GM21529 (cell line): Measurements from ENCODE around the gene PTS.
A peak's percentile ranks its signal among the peaks of the same experiment; 100 is the strongest.
"Not testable (repeated sequence)": the region's sequence is repeated elsewhere in the genome, so short reads cannot be mapped to it uniquely, and the experiment has no call there.

Experiments used
- ATAC-seq: cut with Tn5 transposase; IDR thresholded peaks from one replicate; pipeline ENCODE4 v1.9.1; 2021; ENCODE audit not compliant: unreplicated experiment

PTS gene

DNA sequence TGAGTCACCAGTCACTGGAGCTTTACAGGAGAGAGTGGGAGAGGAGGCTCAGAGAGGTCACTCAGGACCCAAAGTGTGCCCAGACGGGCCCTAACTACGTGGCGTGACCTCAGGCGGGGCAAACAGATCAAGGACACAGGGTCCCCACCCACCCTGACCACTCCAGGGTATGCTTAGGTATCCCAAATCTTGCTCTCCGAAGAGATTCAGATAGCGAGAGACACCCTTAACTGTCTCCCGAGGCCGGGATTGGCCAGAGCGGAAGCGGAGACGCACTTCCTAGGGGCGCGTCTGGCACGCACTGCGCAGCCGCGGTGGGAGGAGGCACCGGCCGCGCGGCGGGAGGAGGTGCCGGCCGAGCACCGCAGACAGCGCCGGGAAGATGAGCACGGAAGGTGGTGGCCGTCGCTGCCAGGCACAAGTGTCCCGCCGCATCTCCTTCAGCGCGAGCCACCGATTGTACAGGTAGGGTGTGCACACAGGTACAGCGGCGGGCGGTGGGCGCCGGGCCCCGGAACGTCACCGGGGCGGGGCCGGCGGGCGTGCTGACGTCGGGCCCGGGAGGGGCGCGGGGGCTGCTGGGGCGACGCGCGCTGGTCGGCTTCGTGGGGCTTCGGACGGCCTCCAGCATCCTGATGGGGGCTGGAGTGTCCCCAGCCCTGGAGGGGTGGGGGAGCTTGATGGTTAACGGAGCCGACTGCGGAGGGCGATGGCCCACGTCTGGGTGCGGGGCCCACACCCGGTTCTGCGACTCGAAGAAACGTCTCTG, at the start of gene PTS:
Gene PTS (plus strand): TSS at position 367 of the 769 bp plus-strand sequence. CDS start 16 bp downstream, at position 383.
- ATAC-seq: peak; percentile 95

DNA sequence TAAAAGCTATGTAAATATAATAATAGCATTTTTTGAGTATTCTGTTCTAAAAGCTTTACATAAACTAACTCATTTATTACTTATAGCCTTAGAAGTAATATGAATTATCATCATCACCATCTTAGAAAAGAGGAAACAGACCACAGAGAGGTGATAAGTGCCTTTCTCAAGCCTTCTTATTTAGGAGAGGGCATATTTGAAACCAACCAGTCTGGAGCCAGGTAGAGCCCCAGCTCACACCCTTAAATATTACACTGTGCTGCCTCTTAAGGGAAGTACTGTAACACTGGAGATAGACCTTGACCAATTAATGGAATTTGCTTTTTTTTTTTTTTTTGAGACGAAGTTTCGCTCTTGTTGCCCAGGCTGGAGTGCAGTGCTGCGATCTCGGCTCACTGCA, 48.6 kb upstream of the PTS start:
- no peak for ATAC-seq

DNA sequence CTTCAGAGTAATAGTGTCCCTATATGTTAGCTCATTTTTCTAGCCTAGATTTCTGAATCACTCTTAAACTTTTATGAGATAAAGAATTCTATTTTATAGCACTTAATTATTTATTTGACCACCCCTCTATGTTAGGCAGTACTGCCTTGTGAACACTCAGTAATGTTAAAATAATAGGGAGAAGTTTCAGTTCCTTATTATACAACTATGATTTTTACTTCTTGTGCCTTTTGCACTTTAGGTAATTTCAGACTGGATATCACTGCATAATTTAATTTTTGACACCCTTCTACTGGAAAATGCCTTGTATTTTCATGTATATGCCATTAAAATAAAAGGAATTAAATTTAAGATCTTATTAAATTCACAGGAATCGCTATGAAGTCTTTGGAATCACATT, 47.8 kb upstream of the PTS start:
- no peak for ATAC-seq

DNA sequence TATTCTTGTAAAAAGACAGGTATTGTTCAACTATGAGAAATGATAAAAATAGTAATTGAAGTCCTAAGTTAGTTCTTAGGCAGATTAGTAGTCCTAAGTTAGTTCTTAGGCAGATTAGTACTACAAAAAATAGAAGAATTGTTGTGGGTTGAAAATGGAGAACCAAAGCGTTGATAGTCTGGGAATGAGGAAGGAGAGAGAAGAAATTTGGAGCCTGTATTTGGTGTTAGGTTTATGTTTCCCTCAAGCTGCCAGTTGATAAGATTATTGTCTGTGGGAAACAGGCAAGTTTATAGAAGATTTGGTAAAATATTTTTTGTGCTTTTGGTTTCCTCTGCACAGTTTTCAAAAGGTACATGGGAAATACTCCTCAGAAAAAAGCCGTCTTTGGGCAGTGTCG, 47.3 kb upstream of the PTS start:
- no peak for ATAC-seq

DNA sequence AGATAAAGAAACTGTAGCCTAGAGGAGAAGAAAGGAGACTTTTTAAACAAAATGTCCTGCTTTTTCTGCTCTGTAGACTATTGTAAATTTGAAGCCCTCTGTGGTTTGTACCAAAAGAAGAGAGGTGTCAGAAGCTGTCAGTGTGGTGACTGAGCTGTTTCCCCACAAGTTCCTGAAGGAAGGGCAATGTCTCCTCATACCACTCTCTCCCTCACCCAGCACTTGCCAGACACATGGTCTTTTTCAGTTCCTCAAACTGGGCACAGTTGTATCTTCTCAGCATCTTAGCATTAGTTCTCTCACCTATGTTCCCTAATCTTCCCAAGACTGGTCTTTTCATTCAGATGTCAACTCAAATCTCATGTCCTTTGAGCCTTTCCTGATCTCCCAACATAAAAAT, 46.6 kb upstream of the PTS start:
- ATAC-seq: peak; percentile 67

DNA sequence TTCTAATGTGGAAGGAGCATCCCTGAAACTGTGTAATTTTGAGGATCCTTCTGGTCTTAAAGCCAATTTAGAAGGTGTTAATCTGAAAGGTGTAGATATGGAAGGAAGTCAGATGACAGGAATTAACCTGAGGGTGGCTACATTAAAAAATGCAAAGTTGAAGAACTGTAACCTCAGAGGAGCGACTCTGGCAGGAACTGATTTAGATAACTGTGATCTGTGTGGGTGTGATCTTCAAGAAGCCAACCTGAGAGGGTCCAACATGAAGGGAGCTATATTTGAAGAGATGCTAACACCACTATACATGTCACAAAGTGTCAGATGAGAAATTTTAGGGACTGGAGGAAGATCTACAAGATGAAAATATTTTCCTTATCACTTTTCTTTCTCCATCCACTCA, 43.4 kb upstream of the PTS start:
- no peak for ATAC-seq

DNA sequence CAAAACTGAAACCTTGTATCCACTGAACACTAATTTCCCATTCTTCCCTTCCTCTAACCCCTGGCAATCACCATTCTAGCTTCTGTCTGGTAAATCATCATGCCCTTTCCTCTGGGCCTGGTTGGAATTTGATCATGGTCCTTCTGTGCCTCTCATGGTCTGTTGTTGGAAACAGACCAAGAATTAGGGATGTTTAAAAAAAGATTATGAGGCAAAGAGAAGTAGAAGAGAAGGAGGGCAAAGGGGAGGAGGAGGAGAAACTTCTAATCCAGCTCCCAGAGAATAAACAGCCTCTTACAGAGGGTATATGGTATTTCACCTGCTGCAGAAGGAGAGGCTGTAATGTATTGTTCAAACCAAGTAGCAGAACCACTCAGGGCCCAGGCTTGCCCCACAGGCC, 40.3 kb upstream of the PTS start:
- no peak for ATAC-seq

DNA sequence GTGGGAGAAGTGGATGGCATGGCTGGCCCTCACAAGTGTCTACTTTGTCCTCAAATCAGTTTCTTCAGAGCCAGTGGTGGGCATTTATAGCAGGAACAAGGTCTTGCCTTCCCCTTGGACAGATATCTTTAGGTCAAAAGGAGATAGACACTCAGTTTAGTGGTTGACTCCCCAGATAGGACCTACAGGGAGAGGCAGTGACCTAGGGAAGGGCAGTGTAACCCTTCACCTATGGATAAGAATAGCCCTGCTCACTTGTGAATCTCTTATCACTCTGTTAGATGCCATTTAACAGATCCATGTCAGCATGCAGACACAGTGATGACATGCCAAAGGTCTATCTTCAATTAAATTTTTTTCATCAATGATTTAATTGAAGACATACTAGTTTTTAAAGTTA, 39.9 kb upstream of the PTS start:
- no peak for ATAC-seq

DNA sequence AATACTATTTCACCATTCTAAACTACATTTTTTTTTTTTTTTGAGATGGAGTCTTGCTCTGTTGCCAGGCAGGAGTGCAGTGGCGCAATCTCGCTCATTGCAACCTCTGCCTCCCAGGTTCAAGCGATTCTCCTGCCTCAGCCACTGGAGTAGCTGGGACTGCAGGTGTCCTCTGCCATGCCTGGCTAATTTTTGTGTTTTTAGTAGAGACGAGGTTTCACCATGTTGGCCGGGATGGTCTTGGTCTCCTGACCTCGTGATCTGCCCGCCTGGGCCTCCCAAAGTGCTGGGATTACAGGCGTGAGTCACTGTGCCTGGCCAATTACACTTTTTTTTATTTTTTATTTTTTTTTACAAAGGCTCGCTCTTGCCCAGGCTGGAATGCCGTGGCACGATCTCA, 31.1 kb upstream of the PTS start:
- ATAC-seq: not testable (repeated sequence)

DNA sequence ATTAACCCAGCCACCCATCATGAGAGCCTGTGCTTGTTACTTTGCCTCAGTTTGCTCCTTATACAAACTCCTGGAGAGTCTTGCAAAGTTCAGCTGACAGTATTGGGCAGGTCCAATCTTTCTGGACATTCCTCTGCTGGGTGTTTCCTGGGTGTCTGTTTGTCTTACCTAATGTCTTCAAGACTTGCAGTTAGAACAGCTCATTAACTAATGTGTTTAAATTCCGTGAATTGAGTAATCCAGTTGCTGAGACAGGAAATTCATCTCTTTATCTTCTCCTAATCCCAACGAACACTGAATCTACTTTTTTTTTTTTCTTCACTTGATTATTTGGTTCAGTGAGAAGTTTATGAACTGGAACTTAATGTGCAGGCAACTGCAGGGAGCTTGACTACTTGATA, 30.3 kb upstream of the PTS start:
- no peak for ATAC-seq

DNA sequence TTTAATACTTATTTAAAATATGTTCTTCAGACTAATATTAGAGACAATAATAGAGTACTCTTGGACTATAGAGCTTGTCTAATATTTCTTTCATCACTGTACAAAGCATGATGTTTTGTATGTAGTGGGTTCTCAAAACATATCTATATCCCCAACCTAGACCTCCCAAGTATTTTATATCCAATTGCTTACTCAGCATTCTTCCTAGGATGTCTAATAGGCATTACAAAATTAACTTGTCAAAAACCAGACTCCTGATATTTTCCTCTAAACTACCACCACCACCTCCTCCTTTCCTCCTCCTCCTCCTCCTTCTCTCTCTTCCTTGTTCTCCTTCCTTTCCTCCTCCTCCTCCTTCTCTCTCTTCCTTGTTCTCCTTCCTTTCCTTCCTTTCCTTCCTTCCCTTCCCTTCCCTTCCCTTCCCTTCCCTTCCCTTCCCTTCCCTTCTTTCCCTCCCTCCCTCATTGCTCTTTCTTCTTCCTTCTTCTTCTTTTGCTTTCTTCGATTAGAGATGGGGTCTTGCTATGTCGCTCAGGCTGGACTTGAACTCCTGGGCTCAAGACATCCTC, 29.6 kb upstream of the PTS start:
- ATAC-seq: no peak

DNA sequence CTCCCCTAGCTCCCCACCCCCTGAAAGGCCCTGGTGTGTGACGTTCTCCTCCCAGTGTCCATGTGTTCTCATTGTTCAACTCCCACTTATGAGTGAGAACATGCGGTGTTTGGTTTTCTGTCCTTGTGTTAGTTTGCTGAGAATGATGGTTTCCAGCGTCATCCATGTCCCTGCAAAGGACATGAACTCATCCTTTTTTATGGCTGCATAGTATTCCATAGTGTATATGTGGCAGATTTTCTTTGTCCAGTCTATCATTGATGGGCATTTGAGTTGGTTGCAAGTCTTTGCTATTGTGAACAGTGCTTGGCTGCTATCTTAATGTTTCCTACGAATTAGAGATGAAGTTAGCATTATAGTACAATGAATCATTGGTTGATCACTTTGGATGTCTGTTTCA, 27.1 kb upstream of the PTS start:
- ATAC-seq: not testable (repeated sequence)

DNA sequence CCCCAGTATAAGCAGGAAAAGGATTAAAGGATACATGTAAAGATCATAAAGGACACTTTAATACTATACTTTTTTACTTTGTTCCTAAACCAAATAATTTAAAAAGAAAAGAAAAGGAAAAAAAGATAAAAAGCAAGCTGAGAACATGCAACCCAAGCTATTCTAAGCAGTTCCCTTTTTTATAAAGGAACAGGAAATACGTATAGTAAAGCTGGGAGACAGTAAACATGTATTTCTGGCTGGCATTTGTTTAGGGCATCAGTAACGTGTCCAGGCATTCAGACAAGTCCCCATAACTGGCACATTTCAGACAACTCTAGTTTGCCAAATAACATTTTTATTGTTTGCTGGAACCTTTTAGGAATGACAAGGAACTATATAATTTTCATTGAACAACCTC, 26.0 kb upstream of the PTS start:
- ATAC-seq: no peak

DNA sequence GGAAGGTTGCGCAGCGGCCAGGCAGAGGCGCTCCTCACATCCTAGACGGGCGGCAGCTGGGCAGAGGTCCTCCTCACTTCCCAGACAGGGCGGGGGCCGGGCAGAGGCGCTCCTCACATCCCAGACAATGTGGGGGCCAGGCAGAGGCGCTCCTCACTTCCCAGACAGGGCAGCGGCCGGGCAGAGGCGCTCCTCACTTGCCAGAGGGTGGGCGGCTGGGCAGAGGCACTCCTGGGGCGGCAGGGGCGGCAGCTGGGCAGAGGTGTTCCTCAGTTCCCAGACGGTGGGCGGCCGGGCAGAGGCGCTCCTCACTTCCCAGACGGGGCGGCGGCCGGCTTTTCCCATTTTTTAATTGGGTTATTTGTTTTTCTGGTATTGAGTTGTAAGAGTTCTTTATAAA, 20.2 kb upstream of the PTS start:
- no peak for ATAC-seq

DNA sequence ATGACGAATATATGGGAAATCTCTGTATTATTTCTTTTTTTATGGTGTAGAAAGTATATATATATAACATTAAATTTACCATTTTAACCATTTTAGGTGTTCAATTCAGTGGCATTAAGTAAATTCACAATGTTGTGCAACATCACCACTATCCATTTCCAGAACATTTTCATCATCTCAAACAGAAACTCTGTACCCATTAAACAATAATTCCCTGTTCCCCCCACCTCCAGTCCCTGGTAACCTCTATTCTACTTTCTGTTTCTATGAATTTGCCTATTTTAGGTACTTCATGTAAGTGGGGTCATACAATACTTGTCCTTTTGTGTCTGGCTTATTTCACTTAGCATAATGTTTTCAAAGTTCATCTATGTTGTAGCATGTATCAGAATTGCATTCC, 15.3 kb upstream of the PTS start:
- ATAC-seq: no peak

DNA sequence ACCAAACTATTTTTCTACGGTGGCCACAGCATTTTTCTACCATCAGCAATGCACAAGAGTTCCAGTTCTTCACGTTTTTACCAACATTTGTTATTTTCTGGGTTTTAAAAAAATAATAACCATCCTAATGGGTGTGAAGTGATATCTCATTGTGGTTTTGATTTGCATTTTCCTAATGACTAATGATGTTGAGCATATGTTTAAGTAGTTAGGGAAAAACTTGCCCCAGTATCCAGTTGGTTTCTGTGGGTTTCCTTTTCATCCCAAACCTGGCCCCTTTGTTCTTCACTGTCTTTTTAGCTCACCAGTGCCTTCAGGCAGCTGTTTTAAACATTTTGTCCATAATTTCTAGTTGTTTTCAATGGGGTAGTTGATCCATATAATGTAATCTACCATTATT, 14.7 kb upstream of the PTS start:
- ATAC-seq: no peak

DNA sequence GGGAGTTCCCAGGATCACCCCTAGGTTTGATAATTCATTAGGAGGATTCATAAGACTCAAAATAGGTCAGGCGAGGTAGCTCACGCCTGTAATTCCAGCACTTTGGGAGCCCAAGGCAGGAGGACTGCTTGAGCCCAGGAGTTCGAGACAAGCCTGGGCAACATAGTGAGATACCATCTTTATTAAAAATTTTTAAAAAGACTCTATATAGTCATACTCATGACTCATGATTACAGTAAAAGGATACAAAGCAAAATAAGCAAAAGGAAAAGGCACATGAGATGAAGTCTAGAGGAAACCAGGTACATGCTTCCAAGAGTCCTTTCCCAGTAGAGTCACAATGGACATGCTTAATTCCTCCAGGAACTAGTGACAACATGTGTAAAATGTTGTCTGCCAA, 13.9 kb upstream of the PTS start:
- no peak for ATAC-seq

DNA sequence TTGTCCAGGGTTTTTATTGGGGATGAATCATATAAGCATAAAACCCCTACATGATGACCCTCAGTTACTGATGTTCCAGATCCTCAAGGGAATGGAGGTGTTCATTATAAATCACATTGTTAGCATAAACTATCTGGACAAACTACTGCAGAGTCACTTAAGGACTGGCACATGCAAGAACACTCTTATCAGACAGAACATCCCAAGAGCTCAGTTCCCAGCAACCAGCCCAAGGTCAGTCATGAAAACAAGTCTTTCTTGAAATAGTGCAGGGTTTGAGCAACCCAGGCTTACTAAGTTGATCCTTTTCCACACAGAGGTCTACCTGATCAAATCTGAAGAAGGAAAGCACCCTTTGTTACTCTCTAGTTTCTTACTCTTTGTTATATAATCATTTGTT, 13.5 kb upstream of the PTS start:
- no peak for ATAC-seq

DNA sequence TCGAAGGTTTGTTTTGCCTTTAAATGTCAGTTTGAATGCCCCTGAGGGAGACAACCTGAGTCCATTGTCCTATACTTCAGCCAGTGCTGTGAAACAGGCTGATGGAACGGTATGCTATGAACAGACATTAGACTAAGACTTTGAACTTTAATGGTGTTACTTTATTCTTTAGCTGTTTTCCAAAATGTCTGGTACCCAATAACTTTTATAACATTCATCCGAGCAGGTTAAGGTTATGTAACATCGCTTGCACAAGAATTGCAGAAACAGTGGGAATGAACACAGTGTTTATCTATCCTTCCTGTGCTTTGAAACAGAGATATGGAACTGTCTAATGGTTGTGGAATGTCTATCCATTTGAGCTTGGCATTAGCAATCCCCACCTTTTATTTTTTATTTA, 12.5 kb upstream of the PTS start:
- ATAC-seq: no peak

DNA sequence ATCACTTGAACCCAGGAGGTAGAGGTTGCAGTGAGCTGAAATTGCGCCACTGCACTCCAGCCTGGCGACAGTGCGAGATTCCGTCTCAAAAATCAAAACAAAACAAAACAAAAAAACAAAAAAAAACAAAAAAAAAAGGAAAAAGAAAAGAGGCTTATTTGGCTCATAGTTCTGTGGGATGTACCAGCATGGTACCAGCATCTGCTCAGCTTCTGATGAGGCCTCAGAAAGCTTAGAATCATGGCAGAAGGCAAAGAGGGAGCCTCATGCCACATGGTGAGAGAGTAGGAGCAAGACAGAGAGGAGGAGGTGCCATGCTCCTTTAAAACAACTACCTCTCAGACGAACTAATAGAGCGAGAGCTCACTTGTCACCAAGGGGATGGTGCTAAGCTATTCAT, 10.6 kb upstream of the PTS start:
- no peak for ATAC-seq

DNA sequence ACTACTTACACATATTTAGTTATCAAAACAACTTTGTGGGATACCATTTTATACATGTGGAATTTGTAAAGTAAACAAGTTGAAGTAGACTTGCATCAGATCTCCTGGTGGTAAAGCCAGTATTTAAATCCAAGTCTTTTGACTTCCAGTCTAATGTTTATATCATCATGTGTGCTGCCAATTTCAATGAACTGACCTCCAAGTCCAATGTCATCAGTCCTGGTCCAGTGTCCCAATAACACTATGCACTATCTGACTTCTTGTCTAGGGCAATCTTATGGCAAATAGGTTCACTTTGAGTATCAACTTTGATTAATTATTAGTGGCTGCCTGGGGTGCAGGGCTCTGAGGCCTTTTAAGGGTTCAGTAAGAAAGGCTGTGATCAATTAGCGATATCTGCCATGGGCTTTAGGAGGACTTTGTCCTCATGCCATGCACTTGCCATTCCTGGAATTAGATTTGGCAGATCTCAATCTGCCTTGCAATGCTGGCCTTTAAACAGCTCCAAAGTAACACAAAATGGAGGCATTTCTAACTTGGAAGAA, 9.6 kb upstream of the PTS start:
- no peak for ATAC-seq

DNA sequence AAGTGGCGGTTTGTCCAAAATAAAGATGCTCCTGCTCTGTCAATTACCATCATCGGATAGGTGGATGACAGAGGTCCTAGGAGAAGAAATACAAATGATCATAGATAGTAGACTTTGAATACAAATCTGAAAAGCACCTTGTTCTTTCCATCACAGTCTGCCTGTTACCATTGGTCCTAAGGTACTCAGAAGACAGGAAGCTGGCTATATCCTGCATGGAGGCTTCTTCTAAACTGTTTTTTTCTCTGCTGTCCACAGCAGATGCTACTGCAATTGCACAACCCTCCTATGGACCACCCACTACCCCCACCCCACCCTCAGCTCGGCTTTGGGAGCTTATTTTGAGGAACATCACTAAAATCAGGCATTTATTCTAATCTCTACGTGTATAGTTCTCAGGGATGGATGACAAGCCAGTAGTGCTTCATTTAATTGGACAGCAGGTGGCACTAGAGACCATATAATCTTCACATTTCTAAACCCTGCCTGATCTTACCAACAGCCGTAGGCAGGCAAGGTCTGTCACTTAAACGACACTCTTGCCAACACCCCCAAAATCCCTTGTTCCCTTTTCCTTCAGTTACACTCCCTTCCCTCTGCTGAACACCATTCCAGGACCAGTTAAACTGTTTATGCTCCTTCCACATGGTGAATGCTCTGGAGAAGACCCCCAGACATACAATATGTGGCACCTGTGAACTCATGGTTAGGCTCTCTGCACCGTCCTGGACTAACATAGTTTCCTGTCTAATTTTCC, 6.6 kb upstream of the PTS start:
- peak; percentile 93 for ATAC-seq
